COLO668 (cell line): Measurements from ENCODE around the gene TRDN.
"Not testable (repeated sequence)": the region's sequence is repeated elsewhere in the genome, so short reads cannot be mapped to it uniquely, and the experiment has no call there.

ENCODE experiments used
- DNase-seq: peaks from one replicate; lab custom pipeline; 2025; ENCODE audit not compliant: unreplicated experiment; lab: John Stamatoyannopoulos, UW

TRDN gene

DNA sequence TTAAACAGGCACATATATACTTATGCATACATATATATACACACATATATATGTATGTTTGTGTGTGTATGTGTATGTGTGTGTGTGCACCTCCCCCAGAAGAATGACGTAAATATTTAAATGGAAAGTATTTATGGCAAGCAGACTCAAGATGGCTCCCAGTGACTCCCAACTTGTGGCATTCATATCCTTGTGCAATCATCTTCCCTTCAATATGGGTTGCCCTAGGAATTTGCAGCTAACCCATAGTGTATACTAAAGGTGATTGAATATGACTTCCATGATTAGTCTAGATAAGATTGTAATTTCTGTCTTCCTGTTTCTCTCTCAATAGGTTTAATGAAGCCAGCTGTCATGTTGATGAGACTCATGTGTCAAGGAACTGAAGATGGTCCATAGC, 127.6 kb downstream of the TRDN start:
- DNase-seq, result no peak

GRCh38 chr6:123508290-123508689, 128.5 kb downstream of the TRDN start:
- DNase-seq, result no peak

- DNase-seq, result no peak
Observed at GRCh38 chr6:123507582-123507981, 129.2 kb downstream of the TRDN start.

- no peak for DNase-seq
Observed at GRCh38 chr6:123503619-123504018, 133.1 kb downstream of the TRDN start.

DNA sequence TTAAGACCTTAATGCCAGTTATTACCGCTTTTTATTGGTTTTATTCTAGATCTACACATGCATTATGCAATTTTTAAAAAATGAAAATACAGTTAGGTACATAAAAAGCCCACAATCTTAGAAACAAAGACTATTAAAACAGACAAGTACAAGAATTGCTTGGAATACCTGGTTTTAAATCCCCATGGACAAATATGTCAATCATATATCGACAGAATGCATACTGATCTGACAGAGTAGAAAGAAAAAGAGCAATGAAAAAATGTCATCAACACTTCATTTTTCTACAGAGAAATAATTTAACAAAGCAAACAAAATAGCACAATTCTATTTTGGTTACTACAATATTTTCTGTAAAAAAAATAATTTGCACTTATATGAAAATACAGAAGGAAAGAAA, 139.7 kb downstream of the TRDN start:
- no peak for DNase-seq

DNA sequence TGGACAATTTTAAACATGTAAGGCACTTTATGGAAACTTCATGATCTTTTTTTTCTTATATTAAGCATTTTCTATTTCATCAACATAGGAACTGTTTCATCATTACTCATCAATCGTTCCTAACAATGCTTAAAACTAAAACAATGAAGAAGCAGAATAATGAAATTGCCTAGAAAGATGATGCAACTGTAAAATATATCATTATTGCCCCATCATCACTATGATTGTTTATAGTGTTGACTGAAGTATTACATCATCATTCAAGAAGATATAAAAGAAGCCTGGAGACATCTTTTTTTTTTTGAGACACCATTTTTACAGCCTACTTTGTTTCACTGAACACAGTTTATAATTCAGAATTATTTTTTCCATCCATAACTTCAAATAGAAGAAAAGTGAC, 147.2 kb downstream of the TRDN start:
- DNase-seq, result no peak

- DNase-seq, result no peak
Observed at GRCh38 chr6:123480986-123481385, 155.8 kb downstream of the TRDN start.

DNA sequence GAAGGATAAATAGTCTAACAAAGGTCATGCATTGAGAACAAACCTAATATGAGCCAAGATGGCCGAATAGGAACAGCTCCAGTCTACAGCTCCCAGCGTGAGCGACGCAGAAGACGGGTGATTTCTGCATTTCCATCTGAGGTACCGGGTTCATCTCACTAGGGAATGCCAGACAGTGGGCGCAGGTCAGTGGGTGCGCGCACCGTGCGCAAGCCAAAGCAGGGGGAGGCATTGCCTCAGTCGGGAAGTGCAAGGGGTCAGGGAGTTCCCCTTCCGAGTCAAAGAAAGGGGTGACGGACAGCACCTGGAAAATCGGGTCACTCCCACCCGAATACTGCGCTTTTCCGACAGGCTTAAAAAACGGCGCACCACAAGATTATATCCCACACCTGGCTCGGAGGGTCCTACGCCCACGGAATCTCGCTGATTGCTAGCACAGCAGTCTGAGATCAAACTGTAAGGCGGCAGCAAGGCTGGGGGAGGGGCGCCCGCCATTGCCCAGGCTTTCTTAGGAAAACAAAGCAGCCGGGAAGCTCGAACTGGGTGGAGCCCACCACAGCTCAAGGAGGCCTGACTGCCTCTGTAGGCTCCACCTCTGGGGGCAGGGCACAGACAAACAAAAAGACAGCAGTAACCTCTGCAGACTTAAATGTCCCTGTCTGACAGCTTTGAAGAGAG, 164.6 kb downstream of the TRDN start:
- not testable (repeated sequence) for DNase-seq

GRCh38 chr6:123467392-123467791, 169.4 kb downstream of the TRDN start:
- DNase-seq, result no peak

- DNase-seq, result no peak
Observed at GRCh38 chr6:123462152-123462551, 174.6 kb downstream of the TRDN start.

GRCh38 chr6:123458218-123458617, 178.5 kb downstream of the TRDN start:
- no peak for DNase-seq

DNA sequence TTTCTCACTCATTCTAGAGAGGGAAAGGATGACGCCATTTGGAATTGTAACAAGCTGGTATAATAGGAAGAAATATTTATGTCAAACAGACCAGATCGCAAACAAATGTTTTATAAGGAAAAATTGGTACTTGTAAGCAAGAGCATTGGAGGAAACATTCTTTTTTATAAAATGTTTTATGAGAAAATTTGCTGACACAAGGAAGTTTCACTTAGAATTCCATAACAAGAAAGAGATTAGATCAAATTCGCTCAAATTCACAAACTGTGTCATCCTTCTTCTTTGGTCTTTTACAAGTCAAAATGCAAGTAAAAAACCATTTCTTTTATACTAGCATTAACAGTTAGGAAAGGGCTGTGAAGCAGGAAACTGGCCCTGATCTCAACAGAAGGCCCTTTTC, 179.9 kb downstream of the TRDN start:
- DNase-seq, result no peak

- DNase-seq, result no peak
Observed at GRCh38 chr6:123454448-123454847, 182.3 kb downstream of the TRDN start.

- not testable (repeated sequence) for DNase-seq
Observed at GRCh38 chr6:123453071-123453470, 183.7 kb downstream of the TRDN start.

GRCh38 chr6:123448306-123448884, 188.4 kb downstream of the TRDN start:
- DNase-seq, result no peak

DNA sequence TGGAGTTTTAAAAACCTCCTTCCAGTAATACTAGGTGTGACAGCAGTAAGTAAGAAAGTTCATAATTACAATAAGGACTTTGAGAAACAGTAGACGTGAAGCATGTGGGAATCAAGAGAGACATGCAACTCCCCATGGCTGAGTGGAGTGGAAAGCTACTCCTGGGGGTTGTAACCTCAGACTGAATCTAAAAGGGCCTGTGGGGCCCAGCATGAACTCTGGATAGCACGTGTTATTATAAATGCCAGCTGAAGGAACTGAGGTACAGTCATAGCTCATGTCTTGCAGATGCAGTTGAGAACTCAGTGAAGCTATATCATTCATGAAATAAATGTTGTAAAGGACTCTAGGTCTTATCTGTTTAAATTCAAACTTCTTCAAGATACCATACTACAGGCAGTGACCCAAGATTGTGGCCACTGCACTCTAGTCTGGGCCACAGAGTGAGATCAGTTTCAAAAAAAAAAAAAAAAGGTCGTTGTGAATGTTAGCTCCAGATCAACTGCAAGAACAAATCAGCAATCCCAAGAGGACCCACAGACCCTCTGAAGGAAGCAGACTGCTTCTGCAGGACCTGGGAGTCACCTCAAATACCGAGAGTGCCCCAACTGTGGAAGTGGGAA, 189.3 kb downstream of the TRDN start:
- no peak for DNase-seq

DNA sequence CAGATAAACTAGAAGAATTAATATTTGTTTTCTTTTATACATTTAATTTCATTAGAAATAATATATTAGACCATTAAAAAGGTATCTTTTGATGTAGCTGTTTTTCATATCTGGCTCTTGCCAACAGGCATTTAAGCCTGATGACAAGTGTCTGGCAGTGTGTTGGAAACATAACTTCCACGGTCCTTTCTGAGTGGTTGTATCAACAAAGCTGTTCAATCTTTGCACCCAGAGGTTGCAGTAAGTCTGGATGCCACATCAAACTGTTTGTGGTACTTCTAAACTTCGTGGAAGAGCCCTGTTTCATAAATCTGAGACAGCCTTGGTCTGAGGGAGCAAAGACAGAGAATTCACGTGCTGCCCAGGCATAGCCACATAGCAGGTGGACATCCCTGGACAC, 197.4 kb downstream of the TRDN start:
- DNase-seq, result no peak

- DNase-seq, result no peak
Observed at GRCh38 chr6:123434186-123434585, 202.6 kb downstream of the TRDN start.

DNA sequence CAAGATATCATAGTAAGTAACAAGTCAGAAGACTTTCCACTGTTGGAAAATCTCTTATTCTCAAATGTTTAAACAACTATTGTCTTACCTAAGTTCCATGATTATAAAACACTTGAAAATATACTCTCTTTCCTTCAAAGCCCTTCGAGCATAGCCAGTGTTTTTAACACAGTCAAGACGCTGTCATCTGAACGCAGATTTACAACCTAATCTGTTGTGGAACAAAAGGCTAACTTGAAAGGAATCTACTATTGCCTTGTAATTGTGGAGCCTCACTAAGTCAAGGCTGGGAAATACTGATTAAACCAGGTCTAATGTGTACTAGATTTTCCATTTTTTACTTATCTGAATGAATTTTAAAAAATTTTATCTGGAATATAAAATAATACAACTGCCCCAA, 205.8 kb downstream of the TRDN start:
- DNase-seq, result no peak

- DNase-seq, result no peak
Observed at GRCh38 chr6:123427008-123427407, 209.7 kb downstream of the TRDN start.

- DNase-seq, result no peak
Observed at GRCh38 chr6:123423130-123423529, 213.6 kb downstream of the TRDN start.

DNA sequence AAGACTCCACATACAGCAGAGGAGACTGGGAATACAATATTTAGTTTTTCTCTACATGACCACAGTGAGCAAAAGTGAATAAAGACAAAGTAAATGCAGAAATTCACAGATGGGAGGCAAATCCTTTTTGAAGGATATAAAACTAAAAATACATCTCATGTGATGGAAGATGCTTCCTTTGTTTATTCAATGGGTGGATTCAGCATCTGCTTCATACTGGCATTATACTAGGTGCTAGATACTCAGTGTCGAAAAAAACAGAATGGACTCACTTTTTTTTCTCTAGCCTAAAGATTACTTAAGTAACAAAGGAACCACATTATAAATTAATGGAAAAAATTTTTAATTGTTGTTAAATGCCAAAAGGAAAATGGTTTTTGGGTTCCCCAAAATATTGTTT, 216.2 kb downstream of the TRDN start:
- no peak for DNase-seq

DNA sequence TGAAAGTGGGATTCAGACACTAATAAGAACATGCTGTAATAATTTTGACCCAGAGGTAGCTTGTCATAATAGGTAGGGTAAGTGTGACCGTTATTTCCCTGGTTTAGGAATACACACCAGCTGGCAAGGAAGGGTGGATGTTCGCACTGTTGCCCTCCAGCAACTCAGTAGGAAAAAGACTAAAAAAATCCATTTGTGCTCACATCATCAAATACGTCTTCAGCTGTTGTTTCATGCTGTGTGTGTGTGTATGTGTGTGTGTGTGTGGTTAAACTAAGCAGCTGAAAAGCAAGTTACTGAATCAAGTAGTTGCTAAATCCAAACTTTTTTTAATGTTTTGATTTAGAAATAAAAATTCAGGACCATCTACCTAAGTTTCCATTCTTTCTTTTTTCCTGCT, 218.7 kb downstream of the TRDN start:
- no peak for DNase-seq
